Hepatic stellate cell (primary cell): Measurements from ENCODE around the gene SH3BP1.
"Not testable (repeated sequence)": the region's sequence is repeated elsewhere in the genome, so short reads cannot be mapped to it uniquely, and the experiment has no call there.

Experiments
- DNase-seq: peaks from one replicate; pipeline ENCODE4 v3.0.0; 2011; ENCODE audit warnings: low spot score

The SH3BP1 gene

GRCh38 chr22:37639070-37639760, at the start of gene SH3BP1:
TSS of gene SH3BP1 (plus strand) at chr22:37639669. CDS start at chr22:37639788, 119 bp downstream.
- peak; percentile 71 for DNase-seq

GRCh38 chr22:37591081-37591480, 48.4 kb upstream of the SH3BP1 start:
- DNase-seq = not testable (repeated sequence)

GRCh38 chr22:37591823-37592404, 47.6 kb upstream of the SH3BP1 start:
- no peak for DNase-seq

- no peak for DNase-seq
These were observed 45.2 kb upstream of the SH3BP1 start for GRCh38 chr22:37594237-37594636.

GRCh38 chr22:37599153-37599552, 40.3 kb upstream of the SH3BP1 start:
- DNase-seq = no peak

- DNase-seq = no peak
These were observed 38.3 kb upstream of the SH3BP1 start for GRCh38 chr22:37601203-37601539.

GRCh38 chr22:37601540-37602442, 37.7 kb upstream of the SH3BP1 start:
- no peak for DNase-seq

GRCh38 chr22:37602546-37603277, 36.8 kb upstream of the SH3BP1 start:
- DNase-seq = not testable (repeated sequence)

GRCh38 chr22:37604074-37604473, 35.4 kb upstream of the SH3BP1 start:
- DNase-seq = no peak

GRCh38 chr22:37604875-37605274, 34.6 kb upstream of the SH3BP1 start:
- DNase-seq = no peak

- peak; percentile 76 for DNase-seq
These were observed 32.2 kb upstream of the SH3BP1 start for GRCh38 chr22:37607010-37607934.

GRCh38 chr22:37607935-37608476, 31.5 kb upstream of the SH3BP1 start:
- no peak for DNase-seq

- DNase-seq = peak; percentile 96
These were observed 30.8 kb upstream of the SH3BP1 start, which contains the start of gene GGA1 for GRCh38 chr22:37608477-37609239. TSS of gene GGA1 (plus strand) at chr22:37608834. CDS start at chr22:37608861, 27 bp downstream.

GRCh38 chr22:37609240-37610152, 30.0 kb upstream of the SH3BP1 start:
- peak; percentile 62 for DNase-seq

- DNase-seq = not testable (repeated sequence)
These were observed 29.4 kb upstream of the SH3BP1 start for GRCh38 chr22:37610153-37610475.

GRCh38 chr22:37610480-37611129, 28.9 kb upstream of the SH3BP1 start:
- DNase-seq = no peak

GRCh38 chr22:37611207-37611606, 28.3 kb upstream of the SH3BP1 start:
- no peak for DNase-seq
